A204.1 (cell line): Measurements from ENCODE around the gene KIAA1755.

ENCODE experiments used
- FAIRE-seq: peaks from 2 replicates; lab custom pipeline; 2012; peaks lifted over from hg19 to GRCh38; lab: Jason Lieb, UNC

Gene KIAA1755

DNA sequence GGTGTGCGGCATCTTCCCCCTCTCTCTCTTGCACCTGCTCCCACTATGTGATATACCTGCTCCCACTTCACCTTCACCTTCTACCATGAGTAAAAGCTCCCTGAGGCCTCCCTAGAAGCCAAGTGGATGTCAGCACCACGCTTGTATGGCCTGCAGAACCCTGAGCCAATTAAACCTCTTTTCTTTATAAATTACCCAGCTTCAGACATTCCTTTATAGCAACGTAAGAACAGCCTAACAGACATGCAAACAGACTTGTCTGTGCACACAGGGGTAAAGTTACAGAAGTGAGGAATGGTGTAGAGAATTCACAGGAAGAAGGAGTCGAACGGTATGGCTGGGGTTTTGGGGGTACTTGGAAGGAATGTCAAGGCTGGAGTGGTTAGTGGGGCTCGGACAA lies 80.7 kb downstream of the KIAA1755 start:
- FAIRE-seq, result no peak

DNA sequence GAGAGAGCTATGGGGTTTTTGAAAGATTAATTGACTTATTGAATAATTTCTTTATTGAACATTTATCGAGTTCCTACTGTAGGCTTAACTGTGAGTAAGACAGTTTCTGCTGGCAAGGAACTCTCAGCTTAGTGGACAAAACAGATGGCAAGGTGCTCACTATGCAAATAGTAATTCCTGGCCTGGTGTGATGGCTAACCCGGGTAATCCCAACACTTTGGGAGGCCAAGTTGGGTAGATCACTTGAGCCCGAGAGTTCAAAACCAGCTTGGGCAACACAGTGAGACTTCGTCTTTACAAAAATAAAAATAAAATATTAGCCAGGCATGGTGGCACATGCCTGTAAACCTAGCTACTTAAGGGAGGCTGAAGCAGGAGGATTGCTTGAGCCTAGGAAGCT lies 82.0 kb downstream of the KIAA1755 start:
- FAIRE-seq, result no peak

DNA sequence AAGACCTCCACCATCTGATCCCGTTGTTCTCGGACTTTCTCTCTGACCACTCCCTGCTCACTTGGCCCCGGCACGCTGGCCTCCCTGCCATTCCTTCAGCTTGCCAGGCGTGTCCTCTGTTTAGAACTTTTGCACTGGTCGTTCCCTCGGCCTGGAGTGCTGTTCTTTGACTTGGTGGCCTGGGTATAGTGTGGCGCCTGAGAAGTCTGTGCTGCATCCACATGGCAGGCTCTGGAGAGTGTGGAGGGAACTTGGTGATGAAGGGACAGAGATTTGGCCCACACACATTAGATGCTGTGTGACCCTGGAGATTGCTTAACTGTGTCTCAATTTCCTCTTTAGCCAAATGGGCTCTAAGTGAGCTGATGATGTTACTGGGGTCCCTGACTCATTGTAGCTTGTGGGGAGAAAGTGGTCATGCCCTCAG lies 82.5 kb downstream of the KIAA1755 start:
- FAIRE-seq, result no peak

DNA sequence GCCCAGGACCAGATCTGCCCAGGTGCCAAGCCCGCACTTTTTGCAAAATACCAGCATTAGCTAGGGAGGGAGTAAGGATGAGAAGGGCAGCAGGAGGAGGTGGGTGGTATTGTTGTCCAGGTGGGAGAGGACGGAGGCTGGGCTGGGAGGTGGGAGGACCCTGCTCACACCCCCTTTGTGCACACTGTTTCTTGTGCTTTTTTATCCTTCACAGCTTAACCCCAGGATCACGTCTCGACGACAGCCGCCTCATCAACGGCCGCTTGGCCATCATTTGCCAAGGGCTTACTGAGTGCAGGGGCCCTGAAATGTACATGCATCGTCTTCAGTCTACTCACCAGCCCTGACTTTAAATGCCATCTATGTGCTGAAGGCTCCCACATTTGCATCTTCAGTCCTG lies 83.3 kb downstream of the KIAA1755 start:
- no peak for FAIRE-seq

DNA sequence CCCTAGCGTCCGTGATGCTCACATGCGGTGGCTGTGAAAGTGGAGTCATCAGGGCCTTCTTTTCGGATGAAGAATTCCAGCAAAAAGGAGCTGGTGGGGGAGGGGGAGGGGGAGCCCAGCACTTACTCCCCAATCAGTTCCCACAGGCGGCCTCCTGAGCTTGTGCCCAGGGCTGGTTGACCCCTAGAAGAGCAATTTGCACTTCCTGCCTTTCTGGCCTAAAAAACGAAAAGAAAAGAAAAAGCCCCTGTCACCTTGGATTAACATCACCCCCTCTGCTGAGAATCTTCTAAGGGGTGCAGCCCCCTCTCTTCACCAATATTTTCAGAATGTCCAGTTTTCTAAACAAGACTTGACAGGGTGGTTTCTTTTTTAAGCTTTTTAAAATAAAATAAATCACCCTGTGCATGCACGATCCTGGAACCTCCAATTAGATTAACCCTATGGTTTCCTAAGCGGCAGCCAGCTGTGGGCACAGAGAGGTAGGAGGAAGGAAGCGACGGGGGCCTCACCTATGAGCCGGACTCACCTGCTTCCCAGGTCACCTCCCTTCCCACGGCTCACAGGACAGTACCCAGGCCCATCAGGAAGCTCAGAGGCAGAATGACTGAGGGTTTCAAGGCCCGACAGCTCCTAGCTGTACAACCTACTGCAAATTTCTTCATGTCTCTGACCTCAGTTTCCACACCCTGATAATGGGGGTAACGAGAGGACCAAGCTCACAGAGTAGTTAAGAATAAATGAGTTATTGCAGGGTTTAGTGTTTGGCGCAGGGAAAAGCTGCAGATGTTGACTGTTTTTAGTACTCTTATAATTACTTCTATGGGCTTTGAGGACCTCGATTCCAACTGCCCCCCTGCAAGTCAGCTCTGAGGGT lies 85.0 kb downstream of the KIAA1755 start:
- FAIRE-seq, result no peak

DNA sequence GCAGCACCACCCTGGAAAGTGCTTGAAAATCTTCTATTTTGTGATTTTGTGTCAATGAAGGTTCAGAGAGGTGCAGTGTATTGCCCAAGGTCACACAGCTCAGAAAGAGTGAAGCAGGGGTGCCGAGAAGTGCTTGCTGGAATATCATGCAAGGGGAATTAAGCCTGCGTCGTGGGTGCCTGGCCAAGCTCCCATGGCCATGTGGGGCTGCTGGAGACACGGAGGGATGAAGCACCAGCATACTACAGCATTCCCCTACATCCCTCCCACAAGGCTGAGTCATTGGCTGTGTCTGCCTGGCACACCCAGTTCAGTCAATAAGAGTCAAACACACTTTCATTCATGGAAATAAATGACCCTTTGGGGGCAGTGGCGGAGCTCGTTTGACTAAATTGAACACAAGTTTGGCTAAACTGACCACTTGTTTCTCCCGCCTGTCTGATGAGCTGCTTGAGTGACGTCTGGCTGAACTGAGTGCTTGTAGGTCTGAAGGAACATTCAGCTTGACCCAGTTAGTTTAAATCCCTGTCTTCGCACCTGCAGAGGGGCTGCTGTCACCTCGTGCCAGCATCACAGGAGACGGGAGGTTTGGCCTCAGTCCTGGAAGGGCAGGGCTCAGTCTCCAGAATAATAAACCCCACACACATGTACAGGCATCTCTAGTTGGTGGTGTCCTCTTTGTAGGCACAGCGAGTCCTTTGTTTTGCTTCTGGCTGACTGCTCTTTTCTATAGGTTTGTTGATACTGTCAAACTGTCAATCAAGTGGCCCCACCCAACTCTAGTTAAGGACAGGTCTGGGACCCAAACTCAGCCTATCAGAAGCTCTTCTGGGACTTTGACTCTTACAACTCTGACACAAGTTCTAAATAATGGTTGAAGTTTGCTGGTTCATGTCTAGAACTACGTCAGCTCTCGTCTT lies 87.0 kb downstream of the KIAA1755 start:
- FAIRE-seq, result no peak

DNA sequence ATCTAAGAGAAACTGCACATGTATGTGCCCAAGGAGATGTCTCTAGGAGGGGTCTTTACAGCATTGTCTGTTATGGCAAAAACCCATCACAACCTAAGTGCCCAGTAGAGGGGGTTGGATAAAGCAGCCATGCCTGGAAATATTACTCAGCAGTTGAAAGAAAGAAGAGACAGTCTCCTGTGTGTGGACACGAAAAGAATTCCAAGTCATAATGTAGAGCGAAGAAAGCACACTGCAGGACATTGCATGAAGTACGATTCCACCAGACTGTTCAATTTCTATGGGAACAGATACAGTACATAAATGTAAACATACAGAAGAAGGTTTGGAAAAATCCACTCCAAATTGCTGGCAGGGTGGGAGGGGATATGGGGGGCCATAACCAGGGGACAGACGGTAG lies 88.1 kb downstream of the KIAA1755 start:
- FAIRE-seq, result no peak

DNA sequence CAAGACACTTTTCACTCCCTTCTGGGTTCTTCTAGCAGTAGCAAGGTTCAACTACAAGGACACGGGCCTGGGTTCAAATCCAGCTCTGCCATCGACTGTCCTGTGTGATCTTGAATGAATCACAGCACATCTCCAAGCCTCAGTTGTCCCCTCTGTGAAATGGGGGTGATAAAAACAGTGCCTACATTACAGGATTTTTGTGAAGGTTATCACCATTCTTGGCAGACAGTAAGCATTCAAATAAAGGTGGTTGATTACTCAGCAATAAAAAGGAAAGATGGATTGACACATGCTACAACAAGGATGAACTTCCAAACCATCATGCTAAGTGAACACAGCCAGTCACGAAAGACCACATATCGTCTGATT lies 88.9 kb downstream of the KIAA1755 start:
- FAIRE-seq, result no peak

DNA sequence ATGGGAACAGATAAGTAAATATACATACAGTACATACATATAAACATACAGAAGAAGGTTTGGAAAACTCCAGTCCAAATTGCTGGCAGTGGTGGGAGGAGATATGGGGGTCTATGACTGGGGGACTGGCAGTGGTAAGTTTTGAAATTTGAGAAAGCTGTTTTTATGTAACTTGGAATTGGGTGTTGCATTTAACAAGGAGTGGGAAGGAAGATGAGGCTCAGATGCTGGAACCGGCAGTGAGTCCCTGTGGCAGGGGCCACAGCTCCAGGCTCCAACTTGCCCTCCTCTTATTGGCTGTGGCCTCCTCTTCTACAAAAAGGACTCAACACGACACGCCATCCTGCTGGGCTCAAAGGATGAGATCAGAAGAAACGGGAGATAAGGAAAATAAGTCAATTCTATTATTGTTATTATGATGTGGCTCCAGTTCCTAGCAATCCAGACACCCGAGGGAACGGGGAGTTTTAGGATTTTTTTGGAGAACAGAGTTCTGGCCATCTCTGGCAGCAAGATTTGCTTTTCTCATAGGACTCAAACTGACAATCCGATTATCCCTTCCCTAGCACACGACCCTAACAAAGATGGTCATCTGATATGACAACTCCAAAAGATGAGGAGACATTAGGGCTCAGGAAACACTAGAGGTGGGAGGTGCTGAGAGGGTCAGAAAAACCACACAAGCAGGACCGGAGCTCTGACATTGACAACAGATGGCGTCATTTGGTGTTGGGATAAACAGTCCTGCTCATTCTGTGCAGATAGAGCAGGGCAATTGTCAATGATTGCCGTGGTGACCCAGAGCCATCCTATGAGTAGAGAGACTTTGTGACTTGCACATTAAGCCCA lies 89.5 kb downstream of the KIAA1755 start:
- no peak for FAIRE-seq

DNA sequence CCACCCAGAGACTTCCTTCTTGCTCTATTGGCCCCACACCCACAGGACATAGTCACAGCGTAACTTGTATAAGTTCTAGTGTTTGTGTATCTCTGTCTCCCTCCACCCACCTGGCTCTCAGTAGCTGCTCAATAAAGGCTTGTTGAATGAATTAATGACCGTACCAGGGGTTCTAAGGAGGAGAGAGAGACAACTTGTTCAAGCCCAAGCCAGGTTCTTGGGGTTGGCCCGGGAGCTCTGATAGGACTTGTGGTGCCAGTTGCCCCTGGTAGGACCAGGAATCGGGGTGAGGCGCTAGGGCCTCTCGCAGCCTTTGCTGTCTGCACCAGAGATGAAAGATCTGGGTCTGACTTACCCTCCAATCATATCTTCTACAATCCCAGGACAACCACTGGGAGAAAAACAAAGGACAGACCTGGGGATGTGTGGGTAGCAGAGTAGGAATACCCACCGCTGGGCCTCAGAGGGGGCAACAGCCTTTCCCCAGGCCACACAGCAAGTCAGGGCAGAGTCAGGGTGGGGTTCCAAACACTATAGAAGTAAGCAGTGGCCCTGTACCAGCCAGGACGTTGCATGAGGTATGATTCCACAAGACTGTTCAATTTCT lies 90.2 kb downstream of the KIAA1755 start:
- no peak for FAIRE-seq

DNA sequence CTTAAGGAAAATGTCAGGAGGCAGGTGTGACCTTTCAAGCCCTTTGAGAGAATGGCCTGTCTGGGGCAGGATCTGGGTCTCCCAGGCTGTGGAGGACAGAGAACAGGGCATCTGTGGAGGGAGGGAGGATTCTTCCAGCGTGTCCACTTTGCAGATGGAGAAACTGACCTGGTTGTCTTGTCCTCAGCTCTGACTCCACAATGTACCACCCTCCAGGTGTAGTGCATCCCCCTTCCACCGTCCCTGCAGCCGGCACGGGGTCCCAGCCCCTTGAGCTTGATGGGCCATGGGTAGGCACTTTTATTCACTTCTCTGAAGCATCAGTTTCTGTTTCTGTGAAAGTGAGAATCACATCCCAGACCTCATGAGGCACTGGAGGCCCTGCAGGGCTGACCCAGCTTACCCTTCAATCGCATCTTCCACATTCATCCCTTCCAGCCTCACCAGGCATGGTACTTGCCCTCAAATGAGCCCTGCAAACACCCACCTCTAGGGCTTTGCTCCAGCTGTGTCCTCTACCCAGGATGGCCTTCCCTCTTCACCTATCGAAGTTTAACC lies 90.8 kb downstream of the KIAA1755 start:
- no peak for FAIRE-seq

DNA sequence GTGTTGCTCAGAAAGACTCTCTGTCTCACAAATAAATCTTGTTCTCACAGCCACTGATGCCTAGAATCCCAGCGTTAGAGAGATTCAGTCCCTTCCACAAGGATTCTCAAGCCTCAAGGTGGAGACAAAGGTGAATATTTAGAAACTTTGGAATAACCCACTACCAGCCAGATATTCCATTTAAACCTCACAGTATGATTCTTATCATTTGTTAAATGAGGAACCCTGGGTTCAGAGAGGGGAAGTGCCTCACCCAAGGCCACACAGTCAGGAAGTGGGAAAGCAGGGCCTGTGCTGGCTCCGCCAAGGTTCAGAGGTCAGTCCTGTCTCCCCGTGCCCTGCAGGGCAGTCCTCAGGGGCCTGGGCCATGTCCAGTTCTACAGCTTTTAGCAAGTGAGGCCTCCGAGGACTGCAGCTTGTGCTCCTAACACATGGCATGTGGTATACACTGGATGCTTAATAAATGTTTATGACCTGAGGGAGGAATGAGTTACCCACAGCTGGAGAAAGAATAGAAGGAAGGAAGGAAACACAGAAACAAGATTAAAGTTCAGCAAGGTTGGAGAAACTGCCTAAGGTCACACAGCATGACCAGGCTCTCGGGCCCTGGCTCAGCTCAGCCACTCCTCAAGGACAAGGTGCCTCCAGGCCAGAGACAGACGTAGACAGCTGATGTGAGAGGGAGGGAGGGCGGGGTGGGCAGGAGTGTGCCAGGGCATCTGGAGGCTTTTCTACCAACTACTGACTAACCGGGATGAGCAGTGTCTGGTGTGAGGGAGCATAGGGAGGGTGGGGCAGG lies 91.5 kb downstream of the KIAA1755 start:
- no peak for FAIRE-seq

DNA sequence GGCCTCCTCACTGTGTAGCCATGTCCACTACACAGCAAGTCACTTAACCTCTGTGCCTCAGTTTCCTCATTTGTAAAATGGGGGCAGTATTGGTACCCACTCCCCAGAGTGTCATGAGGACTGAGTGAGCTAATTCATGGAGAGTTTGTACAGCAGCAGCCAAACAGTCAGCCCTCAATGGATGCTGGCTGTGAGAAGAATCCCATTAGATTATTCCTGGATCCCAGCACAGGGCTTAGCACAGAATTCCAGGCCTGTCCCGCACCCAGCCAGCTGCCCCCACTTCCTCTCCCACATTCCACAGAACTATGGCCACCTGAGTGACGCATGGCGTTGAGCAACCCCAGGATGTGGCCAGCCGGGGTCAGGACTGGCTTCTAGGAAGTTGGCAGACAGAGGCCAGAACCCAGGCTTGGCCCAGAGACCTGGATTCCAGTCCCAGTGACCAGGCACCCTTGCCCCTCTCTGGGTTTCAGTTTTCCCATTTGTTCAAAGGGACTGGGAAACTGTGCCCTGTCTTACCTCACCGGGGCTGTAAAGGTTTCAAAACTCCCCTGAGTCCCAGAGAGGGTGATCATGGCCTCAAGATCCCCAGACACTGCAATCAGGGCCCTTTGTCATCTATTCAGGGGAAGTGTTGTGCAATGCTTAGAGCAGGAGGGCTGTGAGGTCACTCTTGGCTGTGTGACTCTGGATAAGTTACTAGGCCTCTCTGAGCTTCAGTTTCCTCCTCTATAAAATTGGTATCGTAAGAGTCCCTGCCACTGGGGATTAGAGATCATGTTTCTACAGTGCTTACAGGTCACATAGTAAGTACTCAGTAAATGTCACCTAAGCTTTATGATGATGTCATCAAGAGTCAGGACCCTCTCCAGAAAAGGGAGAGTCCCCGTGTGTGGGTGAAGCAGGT lies 92.4 kb downstream of the KIAA1755 start:
- FAIRE-seq, result no peak

DNA sequence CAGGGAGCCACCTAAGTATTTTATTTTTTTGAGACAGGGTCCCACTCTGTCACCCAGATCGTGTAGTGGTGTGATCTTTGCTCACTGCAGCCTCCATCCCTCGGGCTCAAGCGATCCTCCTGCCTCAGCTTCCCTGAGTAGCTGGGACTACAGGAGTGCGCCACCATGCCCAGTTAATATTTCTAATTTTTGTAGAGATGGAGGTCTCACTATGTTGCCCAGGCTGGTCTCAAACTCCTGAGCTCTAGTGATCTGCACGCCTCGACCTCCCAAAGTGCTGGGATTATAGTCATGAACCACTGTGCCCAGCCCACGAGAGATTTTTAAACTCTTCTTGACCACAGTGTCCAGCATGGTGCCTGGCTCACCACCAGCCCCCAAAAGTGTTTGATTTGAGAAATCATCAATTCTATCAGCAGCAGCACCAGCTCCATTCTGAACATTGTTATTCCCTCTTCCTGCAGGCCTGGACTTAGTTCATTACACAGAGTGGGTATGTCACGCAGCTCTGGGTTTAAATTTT lies 93.1 kb downstream of the KIAA1755 start:
- no peak for FAIRE-seq

DNA sequence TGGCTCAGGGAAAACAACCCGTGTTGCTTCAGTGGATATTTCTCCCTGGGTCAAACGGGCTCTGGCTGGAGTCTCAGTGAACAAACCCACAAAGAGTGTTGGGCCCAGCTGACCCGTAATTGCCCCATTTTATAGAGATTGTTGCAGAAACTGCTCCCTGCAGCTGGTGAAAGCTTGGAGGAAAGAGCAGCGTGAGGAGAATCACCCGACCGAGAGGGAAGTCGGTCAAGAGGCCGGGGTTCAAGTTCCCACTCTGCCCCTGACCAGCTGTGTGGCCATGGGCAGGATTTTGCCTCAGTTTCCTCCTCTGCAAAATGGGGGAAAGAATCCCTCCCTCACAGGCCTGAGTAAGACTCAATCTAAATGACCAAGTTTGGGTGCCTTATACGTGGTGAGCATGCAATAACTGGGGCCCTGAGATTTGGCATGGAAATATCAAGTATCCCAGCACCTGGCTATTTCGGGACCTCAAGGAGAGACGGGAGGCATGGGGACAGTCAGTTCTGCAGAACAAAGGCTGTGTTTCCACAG lies 93.8 kb downstream of the KIAA1755 start:
- FAIRE-seq, result no peak

DNA sequence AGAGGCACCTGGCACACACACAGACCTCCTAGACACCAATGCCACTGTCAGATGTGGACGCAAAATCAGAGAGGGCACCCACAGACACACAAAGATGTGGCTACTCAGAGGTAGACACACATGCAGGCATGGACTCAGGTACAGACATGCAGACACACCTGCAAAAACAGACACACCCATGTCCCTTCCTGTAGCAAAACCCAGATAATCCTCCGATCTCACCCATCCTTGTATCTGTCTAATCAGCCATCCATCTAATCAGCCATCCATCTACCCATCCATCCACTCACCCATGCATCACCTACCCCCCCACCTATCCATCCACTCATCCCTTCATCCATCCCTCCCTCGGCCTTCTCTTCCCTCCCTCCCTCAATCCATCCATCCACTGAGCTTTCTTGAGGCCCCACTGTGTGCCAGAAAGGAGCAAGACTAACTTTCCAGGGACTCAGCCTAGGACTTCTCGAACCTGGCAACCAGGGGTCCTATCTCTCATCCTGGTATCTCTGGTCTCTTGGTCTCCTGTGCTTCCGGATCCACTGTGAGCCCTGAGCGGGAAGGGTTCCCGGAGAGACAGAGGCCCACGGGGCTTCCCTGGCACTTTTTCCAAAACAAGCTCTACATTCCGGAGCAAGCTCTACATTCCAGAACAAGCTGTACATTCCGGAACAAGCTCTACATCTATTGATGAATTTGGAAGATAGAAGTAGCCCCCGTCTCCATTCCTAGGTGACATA lies 94.4 kb downstream of the KIAA1755 start:
- FAIRE-seq, result no peak

DNA sequence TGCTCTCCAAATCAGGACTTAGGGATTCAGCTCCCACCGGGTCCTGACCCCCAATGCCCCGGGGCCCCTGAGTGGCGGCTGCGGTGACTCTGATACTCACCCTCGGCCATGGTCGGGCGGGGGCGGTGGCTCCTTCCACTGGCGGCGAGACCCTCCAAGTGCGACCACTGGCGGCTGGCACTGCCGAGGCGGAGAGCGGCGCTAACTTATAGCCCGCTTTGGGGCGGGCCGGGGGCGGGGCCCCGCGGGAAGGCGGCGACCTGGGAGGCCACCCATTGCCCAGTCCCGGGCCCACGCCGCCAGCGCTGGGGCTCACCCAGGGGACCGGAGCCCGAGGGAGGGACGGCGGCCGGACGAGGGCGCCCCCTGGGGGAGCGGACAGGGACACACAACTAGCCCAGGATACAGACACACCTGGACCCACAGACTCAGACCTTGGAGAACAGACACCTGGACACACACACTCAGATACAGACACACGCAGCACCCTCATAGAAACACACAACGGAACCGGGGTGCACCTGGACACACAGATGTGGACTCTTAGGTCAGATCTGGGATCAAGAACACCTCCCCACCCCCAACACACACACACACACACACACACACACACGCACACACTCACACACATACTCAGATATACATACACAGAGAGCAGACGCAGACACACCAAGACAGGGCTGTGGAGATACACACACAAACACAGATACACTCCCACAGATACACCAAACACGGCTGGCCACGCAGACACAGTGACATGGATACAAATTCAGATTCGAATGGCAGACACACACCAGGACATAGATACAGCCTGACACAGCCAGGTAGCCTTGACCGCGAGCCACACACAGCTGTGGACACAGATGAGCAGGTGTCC lies 95.2 kb downstream of the KIAA1755 start, which contains the start of gene TGM2:
Gene TGM2 (minus strand): TSS at position 182 of the 877 bp plus-strand sequence. CDS start 72 bp downstream, at position 110.
- no peak for FAIRE-seq
